ENCODE results near the gene CPVL.

DNA sequence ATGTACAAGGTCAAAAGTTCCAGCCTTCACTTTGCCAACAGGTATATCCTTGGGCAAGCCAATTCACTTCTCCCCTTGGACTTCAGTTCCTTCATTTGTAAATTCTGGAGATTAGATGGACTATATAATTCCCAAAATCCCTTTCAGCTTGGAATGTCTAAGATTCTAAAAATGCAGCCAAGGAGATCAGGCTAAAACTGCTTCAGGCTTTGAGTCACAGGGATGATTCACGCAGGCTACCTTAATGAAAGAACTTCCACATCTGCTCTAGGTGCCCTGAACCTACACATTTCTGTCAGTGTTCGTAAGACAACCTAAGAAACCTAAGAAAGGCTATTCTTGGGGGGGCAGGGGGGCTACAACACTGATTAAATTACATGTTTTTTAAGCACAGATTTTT, 7.1 kb downstream of the CPVL start:
- TF ChIP-seq CTCF (IDR thresholded peaks at IDR 0.05) (no peak), POLR2A (IDR thresholded peaks at IDR 0.05) (no peak)

All from heart left ventricle (tissue), 13 donors.